Glutamatergic neuron (in vitro differentiated cells): ENCODE data around the gene CADM2. TPM values are rescaled to one million over a fixed set of nuclear protein-coding genes. Genes with fewer than 3 reads are reported as not detected.

Experiments used
- DNase-seq: peaks from one replicate; pipeline ENCODE4 v3.0.0; 2022
- H3K27ac Mint-ChIP-seq: one replicate; pipeline ENCODE4 v1.8.0; 2020; ENCODE audit warnings: mild to moderate bottlenecking, mixed read lengths, inconsistent platforms; ENCODE audit not compliant: unreplicated experiment
- H3K27me3 Mint-ChIP-seq: one replicate; pipeline ENCODE4 v1.8.0; 2020; ENCODE audit warnings: mild to moderate bottlenecking, moderate library complexity, mixed read lengths, inconsistent platforms; ENCODE audit not compliant: unreplicated experiment
- H3K36me3 Mint-ChIP-seq: one replicate; pipeline ENCODE4 v1.8.0; 2020; ENCODE audit warnings: mild to moderate bottlenecking, mixed read lengths, inconsistent platforms; ENCODE audit not compliant: unreplicated experiment
- H3K4me1 Mint-ChIP-seq: one replicate; pipeline ENCODE4 v1.8.0; 2020; ENCODE audit warnings: mild to moderate bottlenecking, low read depth, mixed read lengths, inconsistent platforms; ENCODE audit not compliant: unreplicated experiment
- H3K4me3 Mint-ChIP-seq: one replicate; pipeline ENCODE4 v1.8.0; 2020; ENCODE audit warnings: mild to moderate bottlenecking, mixed read lengths, inconsistent platforms; ENCODE audit not compliant: unreplicated experiment
- H3K9me3 Mint-ChIP-seq: one replicate; pipeline ENCODE4 v1.8.0; 2020; ENCODE audit warnings: mild to moderate bottlenecking, moderate library complexity, mixed read lengths, inconsistent platforms; ENCODE audit not compliant: unreplicated experiment
- CTCF ChIP-seq: fragments of 200-600 bp; sonication (generic); IDR thresholded peaks from one replicate; pipeline ENCODE4 v1.5.0; 2021; ENCODE audit not compliant: partially characterized antibody, unreplicated experiment
- total RNA-seq: library from RNA; stranded (reverse); fragmentation: NEBNext Ultra II Directional; extraction: Animal tissue kit (Norgen Biotek cat#: 25700); gene quantifications from one replicate; pipeline ENCODE4 v1.2.1, GENCODE V29; 2021; ENCODE audit not compliant: unreplicated experiment

CADM2 gene
- total RNA-seq, 1 donor from 2014 or later, result 233 TPM

- Mint-ChIP-seq H3K27ac (no peak overlapping the region), H3K4me1 (no peaks in the 10 kb centered on the region), H3K4me3 (no peak overlapping the region), H3K27me3 (no peaks in the 10 kb centered on the region), H3K36me3 (no peaks in the 10 kb centered on the region), H3K9me3 (peaks cover 2% of the 10 kb centered on the region)
- DNase-seq, result no peak
- TF ChIP-seq CTCF, result no peak
Observed at GRCh38 chr3:85316252-85316651, 357.5 kb downstream of the CADM2 start.

- no peak for TF ChIP-seq CTCF
- Mint-ChIP-seq H3K9me3 (peaks cover 2% of the 10 kb centered on the region), H3K27ac (no peak overlapping the region)
Observed at GRCh38 chr3:85321892-85322291, 363.1 kb downstream of the CADM2 start.

GRCh38 chr3:85330071-85330470, 371.3 kb downstream of the CADM2 start:
- Mint-ChIP-seq H3K4me3 (no peak overlapping the region), H3K9me3 (no peaks in the 10 kb centered on the region), H3K36me3 (no peaks in the 10 kb centered on the region), H3K4me1 (no peaks in the 10 kb centered on the region), H3K27me3 (no peaks in the 10 kb centered on the region), H3K27ac (no peak overlapping the region)
- TF ChIP-seq CTCF, result no peak
- DNase-seq, result no peak

More at GRCh38 chr3:85321892-85322291, 363.1 kb downstream of the CADM2 start:
- H3K4me1 Mint-ChIP-seq, result no peaks in the 10 kb centered on the region
- H3K36me3 Mint-ChIP-seq, result no peaks in the 10 kb centered on the region
- H3K27me3 Mint-ChIP-seq, result no peaks in the 10 kb centered on the region
- no peak for DNase-seq
- no peak overlapping the region for H3K4me3 Mint-ChIP-seq

GRCh38 chr3:85337895-85338294, 379.1 kb downstream of the CADM2 start:
- H3K4me3 Mint-ChIP-seq, result no peak overlapping the region
- TF ChIP-seq CTCF, result no peak
- no peaks in the 10 kb centered on the region for H3K36me3 Mint-ChIP-seq
- H3K4me1 Mint-ChIP-seq, result no peaks in the 10 kb centered on the region
- H3K9me3 Mint-ChIP-seq, result no peaks in the 10 kb centered on the region
- no peaks in the 10 kb centered on the region for H3K27me3 Mint-ChIP-seq
- DNase-seq, result no peak
- H3K27ac Mint-ChIP-seq, result no peak overlapping the region

GRCh38 chr3:85342915-85343314, 384.1 kb downstream of the CADM2 start:
- Mint-ChIP-seq H3K4me3 (no peak overlapping the region), H3K27me3 (no peaks in the 10 kb centered on the region), H3K4me1 (no peaks in the 10 kb centered on the region), H3K9me3 (peaks cover 1% of the 10 kb centered on the region), H3K27ac (no peak overlapping the region), H3K36me3 (no peaks in the 10 kb centered on the region)
- peak; percentile 38 for TF ChIP-seq CTCF
- DNase-seq, result no peak
